GM21381 (cell line): ENCODE measurements around the gene ADAMTS14.

Experiments used
- ATAC-seq: cut with Tn5 transposase; IDR thresholded peaks from one replicate; pipeline ENCODE4 v1.9.1; 2021; ENCODE audit warnings: mild to moderate bottlenecking, moderate library complexity; ENCODE audit not compliant: unreplicated experiment

Gene ADAMTS14

DNA sequence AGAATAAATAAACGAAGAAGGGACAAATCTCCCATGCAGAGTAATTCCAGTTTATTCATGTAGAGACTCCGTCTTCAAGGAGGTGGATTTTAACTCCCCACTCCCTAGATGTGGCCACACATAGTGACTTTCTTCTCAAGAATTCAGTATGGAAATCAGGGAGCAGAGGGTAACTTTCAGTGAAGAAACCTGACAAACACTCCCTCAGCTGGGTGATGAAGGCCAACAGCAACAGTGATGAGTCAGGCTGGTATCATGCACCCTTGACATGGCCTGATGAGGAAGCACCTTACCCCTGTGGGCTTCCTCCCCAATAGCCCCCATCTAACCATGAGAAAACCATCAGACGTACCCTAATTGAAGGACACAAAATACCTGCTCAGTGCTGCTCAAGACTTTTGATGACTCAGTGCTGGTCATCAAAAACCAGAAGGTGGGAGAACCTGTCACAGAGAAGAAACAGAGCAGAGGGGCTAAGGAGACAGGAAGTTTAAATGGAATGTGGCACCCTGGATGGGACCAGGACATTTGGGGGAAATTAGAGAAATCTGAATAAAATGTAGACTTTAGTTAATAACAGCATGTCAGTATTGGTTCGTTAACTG is 50.6 kb downstream of the ADAMTS14 start:
- ATAC-seq, result no peak

DNA sequence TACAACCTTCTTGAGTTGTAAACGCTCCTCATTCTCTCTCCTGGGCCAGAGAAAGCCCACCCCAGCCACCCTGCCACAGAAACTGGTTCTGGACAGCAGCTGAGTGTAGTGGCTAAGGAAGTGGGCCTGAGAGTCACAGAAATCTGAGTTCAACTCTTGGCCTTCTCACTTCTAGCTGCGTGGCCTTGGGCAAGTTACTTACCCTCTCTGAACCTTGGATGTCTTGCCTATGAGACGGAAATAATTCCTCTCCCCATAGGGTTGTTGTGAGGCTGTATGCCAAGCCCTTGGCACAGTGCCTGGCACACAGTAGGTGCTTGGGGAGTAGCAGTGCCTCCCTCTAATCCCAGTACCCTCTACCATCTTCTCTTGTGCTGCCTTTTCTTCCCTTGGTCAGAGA is 51.5 kb downstream of the ADAMTS14 start:
- no peak for ATAC-seq

DNA sequence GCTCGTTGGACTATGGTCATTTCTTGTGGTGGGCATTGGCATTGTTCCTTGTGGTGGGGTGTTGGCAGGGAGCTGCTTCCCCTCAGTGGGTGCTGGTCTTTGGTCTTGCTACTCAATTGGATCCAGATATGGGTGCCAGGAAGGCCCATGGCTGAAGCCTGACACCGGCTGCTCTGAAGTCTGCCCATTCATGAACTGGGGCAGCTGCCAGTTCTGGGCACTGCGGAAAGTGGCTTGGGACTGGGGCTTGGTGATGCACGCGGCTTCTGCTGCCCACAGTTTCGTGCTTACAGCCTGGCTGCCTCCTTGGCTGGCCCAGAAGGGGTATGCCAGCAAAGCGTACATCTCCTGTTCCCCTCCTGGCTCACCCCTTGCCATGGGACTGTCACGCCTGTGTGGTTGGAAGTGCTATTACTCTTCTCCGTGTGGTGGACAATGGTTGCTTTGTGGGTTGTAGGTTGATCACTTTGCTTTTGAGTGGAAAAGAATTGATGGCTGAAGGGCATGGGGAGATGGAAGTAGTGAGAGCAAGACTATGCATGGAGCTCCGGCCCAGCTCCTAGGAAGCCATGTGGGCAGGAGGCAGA is 54.7 kb downstream of the ADAMTS14 start:
- no peak for ATAC-seq

DNA sequence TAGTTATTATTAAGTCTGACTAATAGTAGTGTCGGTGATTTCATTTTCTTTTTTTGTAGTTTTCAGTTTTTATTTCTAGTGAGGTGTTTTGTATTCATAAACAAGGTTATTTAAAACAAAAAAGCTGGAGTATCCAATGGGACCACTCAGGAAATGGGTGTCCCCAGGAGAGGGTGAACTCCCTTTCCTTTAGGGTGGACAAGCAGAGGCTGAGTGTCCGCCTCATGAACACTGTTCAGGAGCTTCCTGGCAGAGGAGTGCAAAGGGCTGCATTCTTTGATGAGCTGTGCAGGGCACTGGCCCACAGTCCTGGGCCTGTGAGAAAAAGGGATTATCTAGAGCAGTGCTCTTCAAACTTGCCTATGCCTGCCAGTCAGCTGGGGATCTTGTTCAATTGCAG is 56.0 kb downstream of the ADAMTS14 start:
- no peak for ATAC-seq

DNA sequence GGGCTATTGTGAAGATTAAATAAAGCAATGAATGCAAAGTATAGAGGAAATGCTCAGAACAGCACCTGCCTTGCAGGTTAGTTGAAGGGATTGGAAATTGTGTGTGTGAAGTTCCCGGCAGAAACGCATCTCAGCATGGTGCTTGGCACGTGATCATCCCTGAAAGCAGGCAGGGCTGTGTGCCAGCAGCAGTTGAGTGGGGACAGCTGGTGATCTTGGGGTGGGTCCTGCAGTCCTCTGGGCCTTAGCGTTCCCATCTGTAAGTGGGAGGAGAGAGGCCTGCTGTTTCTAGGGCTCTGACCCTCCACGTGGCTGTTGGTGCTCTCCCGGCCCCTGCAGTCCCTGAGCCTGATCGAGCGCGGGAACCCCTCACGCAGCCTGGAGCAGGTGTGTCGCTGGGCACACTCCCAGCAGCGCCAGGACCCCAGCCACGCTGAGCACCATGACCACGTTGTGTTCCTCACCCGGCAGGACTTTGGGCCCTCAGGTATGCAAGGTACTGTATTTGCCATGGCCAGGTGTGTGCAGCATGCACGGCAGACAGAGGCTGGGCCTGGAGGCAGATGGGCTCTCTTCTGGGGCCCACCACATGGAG is 57.6 kb downstream of the ADAMTS14 start:
- no peak for ATAC-seq

DNA sequence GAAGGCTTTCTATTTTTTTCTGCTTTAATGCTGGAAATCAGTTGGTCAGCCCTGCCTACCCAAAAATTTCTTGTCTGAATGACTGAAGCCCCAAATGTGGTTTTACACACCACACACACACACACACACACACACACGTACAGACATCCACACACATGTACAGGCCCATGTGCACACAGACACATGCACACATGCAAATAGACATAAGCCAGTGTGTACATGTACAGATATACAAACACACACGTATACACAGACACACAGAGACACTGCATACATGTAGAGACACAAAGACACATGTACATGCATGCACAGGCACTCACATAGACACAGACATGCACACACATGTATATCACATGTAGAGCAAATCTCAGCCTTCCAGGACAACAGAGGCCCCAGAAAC is 58.6 kb downstream of the ADAMTS14 start:
- no peak for ATAC-seq

DNA sequence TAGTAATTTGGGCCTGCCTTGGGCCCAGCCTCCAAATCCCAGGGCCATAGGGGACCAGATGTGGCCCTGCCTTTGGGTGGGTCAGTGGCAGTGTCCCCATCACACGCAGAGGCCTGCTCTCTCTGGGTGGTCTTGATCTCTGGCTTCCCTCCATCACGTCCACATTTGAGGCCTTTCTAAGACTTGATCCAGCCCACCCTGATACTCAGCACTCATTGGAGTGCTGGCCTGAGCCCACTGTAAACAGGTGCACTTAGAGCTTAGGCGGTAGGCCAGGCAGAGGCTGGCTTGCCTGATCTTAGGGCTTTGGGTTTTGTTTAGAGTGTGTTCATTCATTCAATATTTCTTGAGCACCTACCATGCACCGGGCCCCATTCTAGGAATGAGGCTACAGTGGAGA is 60.3 kb downstream of the ADAMTS14 start:
- no peak for ATAC-seq

DNA sequence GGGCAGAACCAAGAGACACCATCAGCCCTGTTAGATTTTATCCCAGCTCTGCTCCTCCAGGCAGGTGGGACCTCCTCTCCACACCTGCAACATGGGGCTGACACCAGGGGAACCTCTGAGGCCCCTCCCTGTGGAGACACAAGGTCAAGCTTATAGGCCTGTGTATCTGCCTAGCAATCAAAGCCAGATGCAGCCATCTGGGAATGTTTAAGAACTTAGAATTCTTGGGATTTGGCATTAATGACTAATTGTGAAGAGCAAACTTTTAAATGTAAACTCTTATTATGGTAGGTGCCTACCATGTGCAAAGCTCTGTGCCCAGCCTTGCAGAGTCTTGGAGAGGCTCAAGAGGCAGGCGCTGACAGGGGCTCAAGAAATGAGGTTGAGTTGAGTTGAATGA is 60.7 kb downstream of the ADAMTS14 start:
- ATAC-seq, result no peak

DNA sequence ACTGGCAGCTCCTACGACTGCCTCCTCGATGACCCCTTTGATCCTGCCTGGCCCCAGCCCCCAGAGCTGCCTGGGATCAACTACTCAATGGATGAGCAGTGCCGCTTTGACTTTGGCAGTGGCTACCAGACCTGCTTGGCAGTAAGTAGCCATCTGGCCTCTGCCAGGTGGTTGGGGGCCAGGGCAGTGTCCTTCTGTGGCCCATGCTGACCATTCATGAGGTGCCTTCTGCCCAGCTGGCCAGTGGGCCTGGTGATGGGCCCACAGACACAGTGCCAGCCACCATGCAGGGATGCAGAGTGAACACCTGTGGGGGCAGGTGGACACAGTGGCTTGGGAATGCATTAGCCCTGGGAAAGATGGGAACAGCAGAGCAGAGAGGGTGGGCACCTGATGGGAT is 62.9 kb downstream of the ADAMTS14 start:
- ATAC-seq, result no peak

DNA sequence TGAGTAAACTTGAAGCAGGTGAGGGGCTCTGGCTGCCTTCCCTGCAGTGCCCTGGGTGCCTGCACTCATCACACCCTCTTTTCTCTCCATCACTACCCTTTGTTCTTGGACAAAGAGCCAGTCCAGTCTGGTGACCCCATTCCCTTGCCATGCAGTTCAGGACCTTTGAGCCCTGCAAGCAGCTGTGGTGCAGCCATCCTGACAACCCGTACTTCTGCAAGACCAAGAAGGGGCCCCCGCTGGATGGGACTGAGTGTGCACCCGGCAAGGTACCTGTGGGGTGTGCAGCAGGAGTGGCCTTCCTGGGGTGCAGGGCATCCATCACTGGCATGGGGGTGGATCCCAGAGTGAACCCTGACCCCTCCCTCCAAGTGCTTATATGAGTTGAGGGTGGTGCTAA is 64.2 kb downstream of the ADAMTS14 start:
- no peak for ATAC-seq

DNA sequence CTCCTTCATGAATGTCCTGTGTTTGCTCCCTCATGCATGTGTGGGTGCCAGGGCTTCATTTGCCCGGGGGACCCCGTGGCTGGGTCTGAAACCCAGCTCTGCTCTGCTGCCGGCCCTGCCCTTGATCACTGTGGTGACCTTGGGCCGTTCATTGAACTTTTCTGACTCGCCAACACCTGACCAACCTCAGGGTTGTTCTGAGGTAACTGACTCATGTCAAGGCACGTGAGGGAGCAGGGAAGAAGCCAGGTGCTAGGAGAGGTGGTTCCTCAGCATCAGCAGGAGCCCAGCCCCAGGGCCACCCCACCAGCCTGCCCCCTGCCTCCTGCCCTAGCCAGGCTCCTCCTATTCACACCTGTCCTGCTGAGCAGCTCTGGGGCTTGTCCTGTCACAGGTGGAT is 64.9 kb downstream of the ADAMTS14 start:
- ATAC-seq, result no peak

DNA sequence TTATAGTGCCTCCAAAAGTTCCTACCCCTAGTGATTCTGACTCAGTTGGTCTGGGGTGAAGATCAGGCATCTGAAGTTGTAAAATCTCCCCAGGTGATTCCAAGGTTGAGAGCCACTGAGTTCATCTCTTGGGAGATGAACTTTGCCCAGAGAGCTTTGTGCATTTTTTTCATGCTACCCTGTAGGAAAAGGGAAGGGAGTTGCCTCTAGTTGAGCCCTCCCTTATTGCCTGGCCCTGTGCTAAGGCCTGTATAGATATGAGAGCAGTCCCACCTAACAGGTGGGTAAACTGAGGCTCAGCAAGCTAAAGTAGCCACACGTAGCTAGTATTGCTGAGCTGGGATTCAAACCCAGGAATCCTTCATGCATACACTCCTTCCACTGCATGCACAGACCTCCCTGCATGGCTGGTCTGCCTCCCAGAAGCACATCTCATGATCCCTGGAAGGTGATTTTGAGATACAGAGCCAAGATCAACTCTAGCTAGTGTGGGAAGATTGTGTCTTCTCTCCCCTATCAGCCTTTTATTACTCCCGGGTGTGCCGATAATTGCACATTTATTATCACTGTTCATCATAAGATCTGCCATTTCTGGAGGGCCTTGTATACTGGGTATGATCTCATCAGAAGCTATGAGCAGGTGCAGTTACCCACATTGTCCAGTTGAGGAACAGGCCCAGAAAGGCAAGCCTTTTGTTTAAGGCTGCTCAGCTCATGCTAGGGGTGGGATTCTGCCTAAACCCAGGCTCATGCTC is 65.9 kb downstream of the ADAMTS14 start:
- no peak for ATAC-seq

DNA sequence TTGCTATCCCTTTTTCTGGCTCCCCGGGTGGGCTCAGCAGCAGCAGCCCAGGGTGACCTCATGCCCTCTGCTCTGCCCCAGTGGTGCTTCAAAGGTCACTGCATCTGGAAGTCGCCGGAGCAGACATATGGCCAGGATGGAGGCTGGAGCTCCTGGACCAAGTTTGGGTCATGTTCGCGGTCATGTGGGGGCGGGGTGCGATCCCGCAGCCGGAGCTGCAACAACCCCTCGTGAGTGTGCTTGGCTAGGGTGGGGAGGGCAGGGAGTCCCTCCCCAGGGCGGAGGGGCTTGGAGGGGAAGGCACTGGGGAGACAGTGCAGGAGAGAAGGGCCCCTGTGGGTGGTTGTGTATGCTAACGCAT is 66.4 kb downstream of the ADAMTS14 start:
- no peak for ATAC-seq

DNA sequence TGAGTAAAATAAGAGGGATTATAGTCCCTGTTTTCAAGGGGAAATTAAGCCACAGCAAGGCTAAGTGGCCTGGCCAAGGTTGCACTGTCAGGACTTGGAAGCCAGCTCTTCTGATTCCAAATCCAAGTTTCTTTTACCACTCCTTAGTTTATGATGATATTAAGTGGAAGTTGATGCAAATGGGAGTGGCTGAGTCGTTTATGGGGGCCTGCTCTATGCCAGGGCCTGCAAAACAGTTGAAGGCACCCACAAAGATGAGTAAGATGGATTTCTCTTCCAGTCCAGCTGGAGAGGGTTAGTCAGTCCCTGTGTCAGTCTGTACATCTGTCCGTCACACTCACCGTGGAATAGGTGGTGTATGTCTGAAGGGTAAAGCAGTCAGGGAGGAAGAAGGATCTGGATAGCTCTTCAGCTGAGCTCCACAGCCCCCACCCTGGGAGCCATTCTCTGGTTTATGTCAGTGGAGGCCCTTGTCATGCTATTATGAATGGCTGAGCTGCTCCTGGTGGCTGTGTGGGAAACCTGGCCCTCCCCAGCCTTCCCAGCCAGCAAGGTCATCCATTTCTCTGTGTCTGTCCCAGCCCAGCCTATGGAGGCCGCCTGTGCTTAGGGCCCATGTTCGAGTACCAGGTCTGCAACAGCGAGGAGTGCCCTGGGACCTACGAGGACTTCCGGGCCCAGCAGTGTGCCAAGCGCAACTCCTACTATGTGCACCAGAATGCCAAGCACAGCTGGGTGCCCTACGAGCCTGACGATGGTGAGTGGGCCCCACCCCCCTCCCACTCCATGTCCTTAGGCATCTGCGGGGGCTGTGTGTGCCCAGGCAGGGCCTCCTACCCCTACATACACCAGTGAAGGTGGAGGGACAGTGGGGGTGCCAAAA is 68.3 kb downstream of the ADAMTS14 start:
- no peak for ATAC-seq

DNA sequence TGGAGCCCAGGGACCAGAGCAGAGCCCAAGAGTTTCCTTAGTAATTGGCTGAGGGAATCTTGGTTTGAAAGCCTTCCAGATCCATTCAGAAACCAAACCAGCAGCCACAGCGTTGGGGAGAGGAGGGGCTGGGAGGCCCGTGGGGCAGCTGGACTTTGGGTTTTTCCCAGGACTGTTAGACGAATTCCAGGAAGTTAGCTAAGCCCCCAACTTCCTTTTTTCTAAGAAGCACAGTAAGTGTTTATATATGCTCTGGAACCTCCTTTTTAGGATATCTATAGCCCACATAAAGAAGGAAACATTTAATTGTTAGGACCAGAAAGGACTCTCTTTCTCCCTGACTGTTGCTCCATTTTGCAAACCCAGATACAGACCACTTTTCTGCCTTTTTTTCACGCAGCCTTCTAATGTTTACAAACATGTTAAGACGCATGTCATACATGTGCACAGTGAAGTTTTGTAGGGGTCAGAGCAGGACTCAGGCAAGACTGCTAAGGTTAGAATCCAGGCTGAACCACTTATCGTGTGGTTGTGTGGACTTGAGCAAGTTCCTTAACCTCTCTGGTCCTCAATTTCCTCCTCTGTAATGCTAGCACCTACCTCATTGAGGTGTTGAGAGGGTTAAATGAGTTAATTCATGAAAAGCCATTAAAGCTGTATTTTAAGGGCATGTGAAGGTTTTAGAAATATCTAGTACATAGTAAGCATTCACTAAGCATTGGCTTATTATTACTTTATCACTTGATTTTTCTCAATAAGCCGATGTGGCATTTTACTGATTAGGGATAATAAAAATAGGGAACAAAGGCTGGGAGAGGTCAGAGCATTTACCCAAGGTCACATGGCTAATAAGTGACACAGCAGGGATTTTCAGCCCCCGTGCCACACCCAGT is 70.5 kb downstream of the ADAMTS14 start:
- ATAC-seq, result no peak

DNA sequence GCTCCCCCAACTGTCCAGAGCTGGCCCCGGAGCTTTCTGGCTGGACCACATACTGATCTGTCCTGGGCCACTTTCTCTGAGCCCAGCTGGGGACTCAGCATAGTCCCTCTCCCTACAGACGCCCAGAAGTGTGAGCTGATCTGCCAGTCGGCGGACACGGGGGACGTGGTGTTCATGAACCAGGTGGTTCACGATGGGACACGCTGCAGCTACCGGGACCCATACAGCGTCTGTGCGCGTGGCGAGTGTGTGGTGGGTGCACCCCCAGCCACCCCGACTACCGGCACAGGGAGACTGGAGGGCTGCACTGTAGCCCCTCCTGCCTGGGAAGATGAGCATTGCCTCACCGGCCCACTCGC is 71.1 kb downstream of the ADAMTS14 start:
- no peak for ATAC-seq

DNA sequence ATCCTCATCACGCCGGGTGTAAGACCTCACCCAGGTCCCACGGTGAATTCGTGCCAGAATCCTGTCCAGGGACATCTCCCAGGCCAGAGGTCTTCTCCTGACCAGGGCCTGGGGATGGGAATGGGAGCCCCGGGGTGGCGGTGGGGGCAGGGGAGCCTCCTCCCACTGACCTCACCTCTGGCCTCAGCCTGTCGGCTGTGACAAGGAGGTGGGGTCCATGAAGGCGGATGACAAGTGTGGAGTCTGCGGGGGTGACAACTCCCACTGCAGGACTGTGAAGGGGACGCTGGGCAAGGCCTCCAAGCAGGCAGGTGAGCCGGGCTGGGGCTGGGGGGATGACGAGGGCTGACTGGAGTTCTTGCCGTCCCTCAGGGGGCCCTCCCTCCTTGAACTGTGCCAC is 71.6 kb downstream of the ADAMTS14 start:
- ATAC-seq, result no peak

DNA sequence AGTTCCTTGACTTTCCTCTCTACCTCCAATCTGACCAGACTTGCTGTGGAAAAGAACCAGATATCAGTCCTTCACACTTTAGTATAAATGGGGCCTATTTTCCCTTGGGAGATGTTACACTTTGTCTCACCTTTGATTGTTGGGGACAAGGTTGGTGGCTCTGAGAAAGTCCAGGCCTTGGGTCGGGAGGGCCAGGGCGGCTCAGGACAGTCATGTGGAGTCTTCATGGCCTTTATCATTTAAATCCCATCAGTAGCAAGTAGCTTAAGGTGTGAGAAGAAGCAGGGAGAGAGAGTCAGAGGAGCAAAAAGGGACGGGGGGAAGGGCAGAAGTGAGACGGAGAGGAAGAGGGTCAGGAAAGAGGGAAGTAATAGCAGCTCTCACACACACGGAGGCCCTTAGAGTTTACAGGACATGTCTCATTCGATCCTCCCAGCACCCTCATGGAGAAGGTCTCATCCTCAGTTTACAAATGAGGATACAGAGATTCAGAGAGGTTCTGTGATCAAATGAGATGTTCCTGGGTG is 72.4 kb downstream of the ADAMTS14 start:
- ATAC-seq, result no peak

DNA sequence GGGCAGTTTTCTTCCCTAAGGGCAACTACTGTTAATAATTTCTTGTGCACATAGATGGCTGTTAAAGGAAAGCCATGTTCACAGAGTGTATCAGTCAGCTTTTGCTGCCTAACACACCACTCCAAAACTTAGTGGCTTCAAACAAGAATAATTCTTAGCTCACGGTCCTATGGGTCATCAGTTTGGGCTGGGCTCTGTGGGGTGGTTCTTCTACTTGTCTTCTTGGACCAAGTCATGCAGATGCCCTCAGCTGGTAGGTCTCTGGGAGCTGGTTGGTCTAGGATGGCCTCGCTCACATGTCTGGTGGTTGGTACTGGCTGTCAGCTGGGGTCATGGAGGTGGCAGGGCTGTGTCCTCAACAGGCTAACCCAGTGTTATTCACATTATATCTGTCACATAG is 73.2 kb downstream of the ADAMTS14 start:
- ATAC-seq, result no peak
